GM19372 (cell line): ENCODE measurements around the gene BCL2L1.

Experiments used
- ATAC-seq: cut with Tn5 transposase; IDR thresholded peaks from one replicate; pipeline ENCODE4 v1.9.1; 2021; ENCODE audit warnings: mild to moderate bottlenecking, low read depth, moderate library complexity; ENCODE audit not compliant: unreplicated experiment

The BCL2L1 gene

DNA sequence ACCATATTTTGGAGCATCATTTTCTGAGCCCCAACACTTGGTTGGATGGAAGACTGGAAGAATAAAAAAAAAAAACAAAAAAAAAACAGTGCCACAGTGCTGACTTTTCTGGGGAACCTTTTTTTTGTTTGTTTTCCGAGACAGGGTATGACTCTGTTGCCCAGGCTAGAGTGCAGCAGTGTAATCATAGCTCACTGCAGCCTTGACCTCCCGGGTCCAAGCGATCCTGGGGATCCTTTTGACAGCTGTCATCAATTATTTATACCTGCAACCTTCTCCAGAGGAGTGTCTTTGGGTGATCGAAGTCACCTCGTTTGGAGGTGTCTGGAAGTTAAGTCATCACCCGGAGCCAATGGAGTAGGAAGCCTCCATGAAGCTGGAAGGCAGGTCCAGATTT, 8.7 kb upstream of the BCL2L1 start:
- no peak for ATAC-seq

DNA sequence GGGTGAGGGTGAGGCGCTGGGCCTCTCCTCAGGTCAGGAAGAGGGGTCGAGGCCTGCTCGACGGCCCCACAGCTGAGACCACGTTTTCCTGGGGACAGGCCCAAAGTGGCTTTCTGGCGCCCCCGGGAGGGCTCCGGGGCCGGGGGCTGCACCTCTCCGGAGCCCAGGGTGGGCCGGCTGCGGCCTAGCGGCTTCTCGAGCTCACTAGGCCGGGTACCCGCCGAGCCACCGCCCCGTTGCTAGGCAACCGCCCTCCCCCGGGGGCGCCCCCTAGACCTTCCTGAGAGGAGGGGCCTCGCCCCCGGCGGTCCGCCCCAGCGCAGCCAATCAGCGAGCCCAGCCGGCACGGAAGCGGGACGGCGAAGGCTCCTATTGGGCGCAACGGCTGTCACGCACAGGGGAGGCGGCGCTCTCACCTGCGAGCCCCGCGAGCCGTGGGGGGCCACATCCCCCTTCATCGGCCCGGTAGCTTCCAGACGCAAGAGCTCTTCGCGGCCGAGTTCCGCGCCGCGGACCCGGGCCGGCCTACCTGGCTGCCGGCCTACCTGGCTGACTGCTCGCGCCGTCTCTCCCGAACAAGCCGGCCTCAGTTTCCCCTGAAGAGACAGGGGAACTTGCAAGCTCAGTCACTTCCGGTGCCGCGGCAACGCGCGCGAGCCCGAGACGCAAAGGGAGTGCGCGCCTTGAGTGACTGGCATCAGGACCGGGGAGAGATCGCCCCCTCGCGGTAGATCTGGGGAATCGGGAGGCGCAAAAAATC, 831 bp upstream of the BCL2L1 start:
- peak; percentile 89 for ATAC-seq

DNA sequence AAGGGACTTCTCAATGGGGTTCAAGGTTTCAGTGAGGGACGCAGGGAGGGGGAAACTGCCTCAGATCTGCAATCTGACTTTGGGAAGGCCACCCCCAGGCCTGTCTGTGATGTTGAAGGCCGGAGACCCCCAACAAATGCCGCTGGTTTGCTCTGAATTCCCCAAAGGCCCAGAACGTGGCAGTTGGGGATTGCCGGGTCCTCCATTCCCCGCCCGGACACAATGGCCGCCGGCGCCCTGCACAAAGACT, 326 bp upstream of the BCL2L1 start:
- no peak for ATAC-seq

DNA sequence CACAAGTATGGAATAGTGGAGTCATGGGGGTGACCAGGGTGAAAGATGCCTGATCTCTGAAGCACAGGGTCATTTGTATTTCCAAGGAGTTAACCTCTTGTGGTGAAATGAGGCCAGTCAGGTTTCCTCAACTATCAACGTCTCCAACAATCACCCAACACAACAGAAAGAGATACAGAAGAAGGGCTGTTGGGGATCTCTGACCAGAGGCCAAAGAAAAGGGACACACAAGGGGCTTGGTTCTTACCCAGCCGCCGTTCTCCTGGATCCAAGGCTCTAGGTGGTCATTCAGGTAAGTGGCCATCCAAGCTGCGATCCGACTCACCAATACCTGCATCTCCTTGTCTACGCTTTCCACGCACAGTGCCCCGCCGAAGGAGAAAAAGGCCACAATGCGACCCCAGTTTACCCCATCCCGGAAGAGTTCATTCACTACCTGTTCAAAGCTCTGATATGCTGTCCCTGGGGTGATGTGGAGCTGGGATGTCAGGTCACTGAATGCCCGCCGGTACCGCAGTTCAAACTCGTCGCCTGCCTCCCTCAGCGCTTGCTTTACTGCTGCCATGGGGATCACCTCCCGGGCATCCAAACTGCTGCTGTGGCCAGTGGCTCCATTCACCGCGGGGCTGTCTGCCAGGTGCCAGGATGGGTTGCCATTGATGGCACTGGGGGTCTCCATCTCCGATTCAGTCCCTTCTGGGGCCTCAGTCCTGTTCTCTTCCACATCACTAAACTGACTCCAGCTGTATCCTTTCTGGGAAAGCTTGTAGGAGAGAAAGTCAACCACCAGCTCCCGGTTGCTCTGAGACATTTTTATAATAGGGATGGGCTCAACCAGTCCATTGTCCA, 1.0 kb downstream of the BCL2L1 start:
- no peak for ATAC-seq

DNA sequence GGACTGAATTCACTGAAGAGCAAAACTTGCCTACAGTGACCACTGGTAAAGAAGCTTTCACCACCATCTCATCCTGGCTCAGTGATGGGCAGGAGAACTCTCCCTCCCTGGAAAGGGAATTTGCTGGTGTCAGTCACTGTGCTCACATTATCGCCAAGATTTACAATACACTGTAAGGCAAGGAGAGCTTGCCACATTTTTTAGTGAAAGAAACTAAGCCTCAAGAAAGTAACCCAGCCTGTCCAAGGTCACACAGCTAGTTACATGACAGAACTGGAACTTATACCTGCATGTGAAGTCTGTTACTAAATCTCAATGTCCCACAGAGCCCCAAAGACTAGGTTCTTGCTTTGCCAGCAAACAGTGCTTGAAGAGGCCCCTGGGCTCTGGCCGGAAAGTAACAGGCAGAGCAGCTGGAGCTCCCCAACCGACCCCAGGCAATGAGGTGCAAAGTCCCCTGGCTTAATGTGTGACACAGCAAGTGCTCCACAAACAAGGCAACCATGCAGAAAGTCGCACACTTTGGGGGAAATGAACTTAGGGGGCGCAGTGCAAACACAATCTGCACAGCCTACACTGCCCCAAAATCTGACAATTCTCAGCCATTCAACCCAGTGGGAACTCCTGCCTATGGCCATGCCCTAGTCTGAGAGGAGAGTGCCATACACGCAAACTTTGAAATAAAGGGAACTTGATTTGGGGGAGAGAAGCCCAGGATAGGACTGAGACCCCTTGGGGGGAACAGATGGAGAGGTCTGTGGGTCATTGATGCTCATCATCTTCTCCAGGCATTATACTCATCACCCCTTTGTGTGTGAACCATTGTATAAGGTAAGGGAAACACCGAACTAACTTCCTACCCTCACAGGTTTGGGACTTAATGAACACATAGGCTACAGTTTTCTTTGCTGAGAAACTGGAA, 1.9 kb downstream of the BCL2L1 start:
- ATAC-seq: no peak

DNA sequence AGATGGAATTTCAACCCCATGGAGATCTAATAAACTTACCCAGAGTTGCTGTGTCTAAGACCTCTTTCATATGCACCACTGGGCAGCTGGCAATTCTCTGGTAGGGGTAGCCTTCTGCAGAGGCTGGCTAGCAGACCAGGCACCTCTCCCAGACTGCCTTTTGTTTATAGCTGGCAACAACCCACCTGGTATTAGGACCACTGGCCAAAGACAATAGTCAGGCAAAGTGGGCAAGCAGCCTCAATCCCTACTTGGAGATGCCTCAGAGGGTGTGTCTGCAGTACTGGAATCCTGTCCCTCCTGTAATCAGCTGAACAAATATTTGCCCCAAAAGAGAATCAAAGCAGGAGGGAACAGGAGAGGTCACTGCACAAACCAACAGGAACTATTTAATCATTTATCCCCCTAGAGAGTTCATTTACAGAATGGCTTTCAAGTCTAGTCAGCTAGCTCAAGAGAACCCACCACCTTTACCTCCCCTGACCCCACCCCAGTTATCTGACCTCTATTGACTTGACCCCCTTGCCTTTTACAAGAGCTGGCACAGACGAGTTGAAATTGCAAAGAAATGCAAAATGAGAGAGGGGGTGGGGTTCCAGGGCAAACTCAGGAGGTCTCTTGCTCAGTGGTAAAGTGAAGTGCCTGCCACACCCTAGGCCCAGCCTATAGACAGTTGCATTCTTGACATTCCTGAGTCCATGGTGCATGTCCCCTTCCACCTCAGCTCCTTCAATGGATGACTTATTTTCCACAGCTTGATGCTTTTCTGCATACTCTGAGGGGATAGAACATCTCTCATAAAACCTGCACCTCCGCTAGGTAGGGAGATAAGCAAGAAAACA, 2.8 kb downstream of the BCL2L1 start:
- no peak for ATAC-seq

DNA sequence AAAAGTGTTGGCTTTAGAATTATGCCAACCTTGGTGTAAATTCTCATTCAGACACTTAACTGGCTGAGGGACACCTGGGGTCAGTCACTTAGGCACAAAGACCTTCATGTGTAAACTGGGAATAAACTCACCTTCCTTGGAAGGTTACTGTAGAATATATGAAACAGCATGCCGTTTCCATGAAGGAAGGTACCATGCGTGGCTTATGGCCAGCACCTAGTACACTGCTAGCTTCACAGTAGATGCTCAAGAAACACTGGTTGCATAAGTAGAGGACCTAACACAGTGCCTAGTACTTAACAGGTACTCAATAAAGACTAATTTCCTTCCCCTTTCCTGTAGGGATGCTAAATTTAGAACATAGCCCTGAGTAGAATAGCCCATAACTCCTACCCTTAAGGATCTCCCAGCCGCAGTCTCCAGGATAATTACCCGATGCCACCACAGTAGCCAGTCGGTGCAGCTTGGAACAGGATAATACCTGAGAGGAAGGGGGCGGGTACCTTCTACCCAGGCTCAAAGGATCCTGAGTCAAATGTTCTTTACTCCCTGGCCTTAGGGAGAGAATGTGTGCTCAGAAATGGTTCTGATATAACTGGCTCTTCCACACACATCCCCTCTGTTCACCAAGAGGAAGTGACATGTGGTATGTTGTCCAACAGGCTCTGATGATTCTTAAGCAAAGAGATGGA, 3.6 kb downstream of the BCL2L1 start:
- no peak for ATAC-seq

DNA sequence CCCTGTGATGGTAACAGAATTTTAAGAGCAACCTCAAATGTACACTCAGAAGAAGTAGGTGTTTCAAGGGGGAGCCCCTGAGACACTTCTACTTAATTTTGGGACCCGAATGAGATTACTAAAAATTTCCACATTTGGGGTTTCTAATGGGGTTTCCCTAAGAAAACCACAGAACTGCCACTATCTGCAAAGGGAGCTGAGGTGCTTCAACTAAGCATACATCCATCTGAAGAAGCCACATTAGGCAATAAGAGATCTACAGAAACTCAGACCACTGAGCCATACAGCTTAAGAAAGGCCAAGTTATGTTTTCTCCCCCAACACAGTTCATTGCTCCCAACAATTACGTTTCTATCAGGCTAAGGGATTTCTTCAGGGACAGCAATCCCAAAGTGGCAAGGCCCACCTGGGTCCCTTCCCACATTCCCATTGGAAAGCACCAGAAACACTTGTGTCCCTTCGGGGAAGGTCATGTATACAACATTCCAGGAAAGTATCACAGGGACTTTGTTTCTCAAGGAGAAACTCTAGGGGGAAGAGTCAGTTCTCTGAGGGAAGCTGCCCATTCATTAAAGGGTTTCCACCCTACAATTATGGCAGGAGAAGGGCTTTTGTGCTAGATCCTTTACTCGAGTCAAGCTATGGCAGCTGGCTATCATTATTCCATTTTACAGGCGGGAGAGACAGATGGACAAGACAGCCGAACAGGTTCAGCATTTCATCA, 5.0 kb downstream of the BCL2L1 start:
- ATAC-seq: peak; percentile 55

DNA sequence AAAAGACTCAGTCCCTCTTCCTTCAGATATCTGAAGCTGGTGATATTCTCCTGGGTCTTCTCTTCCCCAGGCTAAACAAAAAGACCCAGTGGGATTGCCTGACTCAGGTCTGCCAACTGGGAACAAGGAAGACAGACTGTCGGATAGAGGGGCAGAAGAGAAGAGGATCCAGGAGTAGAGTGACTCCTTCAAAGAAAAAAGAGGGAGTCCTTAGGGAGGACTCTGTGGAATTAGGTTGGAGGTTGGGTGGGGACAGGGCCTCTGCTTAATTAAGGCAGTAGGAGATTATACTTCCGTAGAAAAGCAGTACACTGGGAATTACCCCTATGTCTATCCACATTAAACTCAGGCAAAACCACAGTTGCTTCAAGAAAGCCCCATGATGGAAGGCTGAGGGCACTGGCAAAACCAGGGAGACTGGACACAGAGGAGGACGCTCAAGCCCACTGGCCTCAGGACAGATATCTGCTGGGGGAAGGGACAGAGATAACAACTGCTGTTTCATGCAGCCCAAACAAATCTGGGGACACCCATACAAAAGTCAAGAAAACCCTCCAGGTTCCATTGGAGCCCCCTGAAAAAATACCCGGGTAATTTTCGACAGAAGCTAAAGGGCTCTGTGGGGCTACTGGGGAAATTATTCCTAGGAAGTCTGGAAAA, 5.7 kb downstream of the BCL2L1 start:
- peak; percentile 10 for ATAC-seq

DNA sequence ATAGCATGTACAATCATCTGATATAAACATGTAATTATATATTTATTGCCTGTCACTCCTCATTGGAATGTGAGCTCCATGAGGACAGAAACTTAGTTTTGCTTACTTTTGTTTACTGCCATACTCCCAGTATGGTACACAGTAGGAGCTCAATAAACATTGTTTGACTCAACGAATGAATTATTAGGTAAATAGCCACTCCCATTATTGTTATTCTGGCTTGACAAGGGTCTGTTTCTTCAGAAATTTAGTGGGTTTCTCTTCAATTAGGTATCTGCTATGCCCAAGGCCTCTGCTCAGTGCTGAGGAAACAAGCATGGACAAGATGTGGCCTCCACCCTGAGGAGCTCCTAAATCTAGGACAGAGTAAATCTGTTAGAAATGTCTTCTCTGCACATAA, 6.3 kb downstream of the BCL2L1 start:
- ATAC-seq: no peak

DNA sequence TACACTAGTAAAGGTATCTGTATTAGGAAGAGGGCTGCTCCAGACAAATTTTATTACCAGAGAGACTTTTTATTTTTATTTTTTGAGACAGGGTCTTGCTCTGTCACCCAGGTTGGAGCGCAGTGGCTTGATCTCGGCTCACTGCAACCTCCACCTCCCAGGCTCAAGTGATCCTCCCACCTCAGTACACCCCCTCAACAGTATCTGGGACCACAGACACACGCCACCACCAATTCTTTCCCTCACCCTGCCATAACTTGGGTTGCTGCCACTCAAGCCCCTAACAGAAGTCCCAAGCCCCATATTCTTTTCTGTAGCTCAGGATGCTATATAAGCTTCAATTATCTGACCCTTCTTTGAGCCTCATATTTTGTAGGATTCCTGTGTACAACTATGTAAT, 6.9 kb downstream of the BCL2L1 start:
- no peak for ATAC-seq

DNA sequence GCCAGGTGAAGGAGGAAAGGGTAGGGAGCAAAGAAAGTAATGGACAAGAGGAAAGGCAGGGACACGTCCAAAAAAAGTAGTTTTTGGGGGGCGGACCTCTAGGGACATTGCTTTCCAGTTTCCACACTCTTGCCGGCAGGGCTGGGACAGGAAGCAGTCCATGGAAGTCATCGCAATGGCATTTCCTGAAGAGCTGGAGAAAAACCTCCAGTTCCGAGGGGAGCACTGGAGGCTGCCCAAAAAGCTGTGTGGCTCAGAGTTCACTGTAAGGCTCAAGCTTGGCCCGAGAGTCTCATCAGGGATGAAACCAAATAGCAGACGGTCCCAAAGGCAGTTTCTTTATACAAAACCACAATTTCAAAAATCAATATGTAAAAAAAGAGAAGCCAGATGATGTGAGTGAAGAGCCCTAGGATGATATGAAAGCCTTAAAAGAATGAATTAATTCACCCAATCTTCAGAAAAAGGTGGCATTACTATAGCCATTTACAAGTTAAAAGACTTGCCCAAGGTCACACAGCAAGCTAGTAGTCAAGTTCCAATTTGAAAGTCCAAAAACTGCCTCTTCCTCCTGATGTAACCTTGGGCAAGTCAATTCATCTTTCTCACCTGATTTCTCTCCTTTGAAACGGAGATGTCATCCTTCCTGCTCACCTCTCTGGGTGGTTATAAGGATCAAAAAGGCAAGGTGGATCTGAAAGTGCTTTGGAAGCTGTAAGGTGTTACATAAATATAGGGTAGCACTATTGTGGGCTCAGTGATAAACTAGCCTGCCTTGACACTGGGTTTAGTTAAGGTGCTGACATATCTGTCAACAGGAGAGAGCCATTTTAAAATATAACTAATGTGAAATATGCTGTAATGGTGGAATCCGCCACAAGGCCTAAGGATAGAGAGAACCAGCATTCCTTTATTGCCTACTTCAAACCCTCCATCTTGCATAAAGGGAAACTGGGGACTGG, 9.1 kb downstream of the BCL2L1 start:
- no peak for ATAC-seq

DNA sequence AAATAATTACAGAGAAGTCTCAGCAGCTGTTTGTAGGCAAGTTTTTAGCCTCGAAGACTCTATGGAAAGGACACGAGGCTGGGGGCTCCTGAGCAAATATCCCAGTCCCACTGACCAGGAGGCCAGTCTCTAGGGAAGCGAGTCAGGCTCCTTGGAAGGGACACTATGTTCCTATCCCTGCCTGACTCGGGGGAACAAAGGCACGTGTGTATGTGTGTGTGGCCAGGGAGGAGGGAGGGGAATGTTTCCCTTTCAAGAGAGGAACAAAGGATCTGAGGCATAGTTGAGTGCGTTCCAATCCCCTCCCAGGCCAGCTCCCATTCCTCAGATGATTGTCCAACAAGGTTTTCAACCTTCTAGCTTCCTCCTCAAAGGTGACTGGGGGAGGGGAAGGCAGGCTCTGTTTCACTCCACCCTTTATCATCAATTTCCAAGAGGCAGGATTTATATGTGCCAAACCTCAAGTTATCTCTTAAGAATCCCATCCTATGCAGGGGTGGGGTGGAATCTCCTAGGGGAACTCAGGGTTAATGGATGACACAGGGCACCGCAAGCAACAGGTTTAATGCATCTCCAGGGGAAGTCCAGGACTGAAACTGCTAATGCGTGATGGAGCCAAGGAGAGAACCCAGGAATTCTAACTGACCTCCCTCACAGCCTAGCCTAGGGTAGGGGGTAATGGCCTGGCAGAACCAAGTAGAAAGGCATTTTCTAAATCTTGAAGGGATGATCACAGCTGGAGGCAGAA, 9.9 kb downstream of the BCL2L1 start:
- ATAC-seq: no peak

DNA sequence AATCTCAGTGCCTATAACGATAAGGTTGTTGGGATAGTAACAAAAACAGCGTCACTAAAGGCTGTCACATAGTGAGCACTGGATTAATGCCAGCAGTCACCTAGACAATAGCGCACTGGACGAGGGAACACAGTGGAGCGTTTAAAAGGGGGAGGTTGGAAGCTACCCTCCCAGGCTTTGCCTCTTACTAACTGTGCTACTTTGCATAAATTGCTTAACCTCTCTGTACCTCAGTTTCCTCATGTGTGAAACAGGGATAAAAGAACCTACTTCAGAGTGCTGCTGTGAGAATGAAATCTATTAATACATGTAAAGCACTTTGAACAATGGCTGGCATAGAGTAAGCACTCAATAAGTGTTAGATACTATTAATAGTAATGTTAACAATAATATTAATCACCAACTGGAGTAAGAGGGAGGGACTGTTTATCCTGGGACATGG, 10.5 kb downstream of the BCL2L1 start:
- no peak for ATAC-seq

DNA sequence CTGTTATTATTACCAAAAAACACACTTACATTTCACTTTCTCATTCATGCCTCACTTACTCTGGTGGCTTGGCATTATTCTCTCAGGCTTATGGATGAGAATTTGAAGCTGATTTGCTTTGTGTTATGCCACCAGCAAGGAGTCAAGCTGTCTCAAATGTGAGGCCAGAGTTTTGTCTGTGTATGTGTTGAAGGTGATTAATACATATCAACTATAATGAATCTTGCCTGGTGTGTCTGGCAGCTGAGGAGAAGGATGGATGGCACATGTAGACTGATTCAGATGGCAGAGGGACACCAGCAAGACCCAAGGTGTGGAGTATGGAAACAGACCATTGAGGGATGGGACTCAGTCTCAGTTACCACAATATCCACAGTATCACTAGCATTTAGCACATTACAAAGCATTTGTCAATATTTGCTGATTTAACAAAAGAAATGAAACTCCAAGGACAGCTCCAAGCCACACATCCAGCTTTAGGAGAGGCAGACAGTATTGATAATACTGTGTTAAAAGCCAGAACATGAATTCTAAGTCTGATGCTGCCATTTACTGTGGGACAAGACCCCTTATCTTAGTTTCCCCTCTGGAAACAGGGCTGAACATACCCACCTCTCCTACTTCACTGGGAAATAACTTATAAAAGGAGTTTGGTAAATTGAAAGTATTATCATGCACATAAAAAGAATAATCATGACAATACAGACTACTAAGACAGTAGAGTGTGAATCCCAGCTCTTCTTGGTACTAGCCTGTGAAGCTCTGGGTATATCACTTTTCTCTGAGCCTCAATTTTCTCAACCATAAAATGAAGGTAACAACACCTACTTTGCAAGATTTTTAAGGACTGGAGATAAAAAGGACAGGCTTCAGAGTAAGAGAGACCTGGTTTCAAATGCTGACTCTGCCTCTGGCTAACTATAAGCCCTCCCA, 11.2 kb downstream of the BCL2L1 start:
- no peak for ATAC-seq
